ENCODE measurements around the gene CD81.

CD81 gene

DNA sequence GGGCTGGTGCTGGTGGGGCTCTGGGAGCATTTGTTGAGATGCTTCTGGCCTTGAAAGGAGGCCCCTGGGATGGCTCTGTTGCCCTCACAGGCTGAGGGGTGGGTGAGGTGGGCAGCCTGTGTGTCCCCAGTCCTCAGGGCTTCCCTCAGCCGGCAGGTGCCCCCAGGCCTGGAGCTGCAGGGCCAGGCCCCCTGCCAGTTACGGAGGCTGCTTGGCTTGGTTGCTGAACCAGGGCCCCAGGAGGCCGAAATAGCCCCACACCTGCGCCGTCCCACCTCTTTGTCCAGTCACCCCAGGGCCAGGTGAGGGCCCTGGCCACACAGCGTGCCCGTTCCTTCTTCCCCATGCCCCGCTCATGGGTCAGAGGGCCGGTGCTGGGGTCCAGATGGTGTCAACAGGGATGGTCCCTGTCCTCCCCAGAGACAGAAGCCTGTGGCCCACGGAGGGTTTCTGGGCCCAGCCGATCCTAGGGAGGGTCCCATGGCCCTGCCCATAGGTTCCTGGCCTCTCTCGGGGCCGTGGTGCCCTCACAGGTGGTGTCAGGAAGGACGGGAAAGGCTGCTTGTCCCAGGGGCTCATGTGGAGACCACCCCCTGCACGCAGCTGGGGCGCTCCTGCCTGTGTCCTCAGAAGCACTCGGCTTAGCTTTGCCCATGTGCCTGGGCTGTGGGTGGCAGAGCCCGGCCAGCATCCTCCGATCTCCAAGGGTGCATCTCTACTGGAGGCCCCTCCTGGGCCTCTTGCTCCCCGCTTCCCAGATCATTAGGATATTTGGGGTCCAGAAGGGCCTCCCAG, 14.3 kb downstream of the CD81 start:
- DNase-seq: no peak

DNA sequence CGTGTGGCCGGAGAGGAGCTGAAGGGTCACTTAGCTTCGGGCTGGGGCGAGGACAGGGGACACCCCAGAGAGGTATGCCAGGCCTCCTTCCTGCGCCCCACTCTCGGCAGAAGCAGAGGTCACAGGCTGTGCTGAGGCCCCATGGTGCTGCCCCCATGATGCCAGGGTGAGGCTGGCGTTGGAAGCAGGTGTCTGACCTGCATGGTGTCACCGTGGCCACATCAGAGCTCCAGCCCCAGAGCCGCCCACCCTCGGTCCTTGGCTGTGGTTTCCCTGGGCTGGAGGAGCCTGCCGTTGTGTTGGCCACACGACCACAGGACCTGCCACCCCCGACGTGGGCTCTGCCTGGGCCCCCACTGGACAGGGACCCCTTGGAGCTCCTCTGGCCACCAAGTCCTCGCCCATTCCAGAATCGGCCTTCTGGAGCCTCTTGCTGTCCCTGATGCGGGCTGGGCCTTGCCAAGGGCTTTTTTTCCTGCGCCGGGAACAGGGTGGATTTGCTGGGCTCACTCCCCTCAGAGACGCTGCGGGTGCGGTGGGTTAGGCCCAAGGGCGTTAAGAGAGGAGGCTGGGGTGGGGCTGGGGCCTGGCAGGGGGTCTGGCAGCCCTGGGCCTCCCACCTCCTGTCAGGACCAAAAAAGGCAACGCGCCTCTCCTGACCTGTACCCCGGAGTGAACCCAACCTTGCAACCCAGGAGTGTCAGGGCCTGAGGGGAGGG, 15.3 kb downstream of the CD81 start:
- DNase-seq: no peak

DNA sequence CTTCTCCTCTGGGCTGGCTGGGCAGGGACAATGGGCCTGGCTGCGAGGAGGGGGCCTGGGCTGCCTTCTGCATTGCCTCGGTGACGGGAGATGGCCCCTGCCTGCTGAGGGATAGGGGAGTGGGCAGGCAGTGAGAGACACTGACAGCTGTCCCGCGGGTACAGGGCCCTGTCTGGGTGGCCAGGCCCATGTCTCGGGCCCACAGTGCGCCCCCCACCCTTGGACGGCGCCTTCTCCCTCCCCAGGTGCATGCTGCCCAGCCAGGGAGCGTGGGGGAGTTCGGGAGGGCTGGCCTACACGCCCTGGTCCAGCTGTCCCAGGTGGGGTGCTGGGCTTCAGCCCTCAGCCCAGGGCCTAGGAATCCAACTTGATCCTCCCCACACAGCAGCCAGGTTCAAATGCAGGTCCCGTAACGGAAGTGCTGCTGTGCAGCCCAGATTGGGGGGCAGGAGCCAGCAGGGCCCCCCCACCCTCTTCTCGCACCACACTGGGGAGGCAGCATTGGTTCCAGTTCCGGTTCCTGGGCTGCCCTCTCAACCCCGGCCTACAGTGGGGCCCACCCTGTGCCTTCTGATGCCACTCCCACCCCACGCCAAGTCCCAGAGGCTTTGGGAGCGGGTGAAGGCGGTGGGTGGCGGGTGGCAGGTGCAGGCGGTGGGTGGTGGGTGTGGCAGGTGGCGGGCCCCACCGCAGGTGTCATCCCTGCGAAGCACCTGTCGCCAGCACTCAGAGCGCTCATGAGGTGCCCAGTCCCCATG, 16.2 kb downstream of the CD81 start:
- DNase-seq: no peak

DNA sequence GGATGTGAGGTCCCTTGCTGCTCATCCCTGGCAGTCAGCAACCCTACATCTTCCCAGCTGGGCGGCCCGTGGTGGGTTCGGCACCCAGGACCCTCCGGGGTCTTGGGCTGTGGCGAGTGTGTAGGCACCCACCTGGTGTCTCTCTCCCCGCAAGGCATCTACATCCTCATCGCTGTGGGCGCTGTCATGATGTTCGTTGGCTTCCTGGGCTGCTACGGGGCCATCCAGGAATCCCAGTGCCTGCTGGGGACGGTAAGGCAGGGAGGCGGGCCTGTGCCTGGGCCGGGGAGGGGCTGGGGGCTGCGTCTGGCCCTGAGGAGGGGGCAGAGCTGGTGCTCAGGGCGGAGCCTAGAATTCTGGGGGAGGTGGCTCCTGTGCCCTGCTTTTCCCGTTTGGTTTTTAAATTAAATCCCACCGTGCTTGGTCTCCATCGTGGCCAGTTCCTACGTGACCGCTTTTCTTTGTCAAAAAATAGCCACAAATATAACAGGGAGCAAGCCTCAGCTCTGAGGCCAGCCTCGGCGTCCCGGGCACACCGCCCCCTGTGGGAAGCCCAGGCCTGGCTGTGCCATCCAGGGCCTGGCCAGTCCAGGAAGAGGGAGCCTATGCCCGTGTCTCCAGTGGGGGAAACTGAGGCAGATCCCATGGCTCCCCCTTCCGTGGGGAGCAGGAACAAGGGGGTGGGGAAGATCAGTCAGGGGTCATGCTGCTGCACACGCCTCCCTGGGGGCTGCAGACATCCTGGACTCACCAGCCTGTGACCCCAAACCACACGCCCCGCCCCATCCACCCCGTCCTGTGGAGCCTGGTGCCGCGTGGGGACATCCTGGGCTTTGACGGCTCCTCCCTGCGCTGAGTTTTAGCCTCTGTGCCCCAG, 17.1 kb downstream of the CD81 start:
- no peak for DNase-seq

DNA sequence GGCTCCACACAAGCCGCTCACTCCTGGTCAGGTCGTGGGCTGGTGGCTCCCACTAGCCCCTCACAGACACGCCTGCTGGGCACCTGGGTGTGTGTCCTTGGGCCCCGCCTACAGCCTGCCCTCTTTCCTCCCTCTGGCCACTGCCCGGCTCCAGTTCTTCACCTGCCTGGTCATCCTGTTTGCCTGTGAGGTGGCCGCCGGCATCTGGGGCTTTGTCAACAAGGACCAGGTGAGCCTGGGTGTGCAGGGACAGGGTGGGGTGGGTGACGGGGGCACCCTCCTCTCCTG, 17.7 kb downstream of the CD81 start:
- no peak for DNase-seq

DNA sequence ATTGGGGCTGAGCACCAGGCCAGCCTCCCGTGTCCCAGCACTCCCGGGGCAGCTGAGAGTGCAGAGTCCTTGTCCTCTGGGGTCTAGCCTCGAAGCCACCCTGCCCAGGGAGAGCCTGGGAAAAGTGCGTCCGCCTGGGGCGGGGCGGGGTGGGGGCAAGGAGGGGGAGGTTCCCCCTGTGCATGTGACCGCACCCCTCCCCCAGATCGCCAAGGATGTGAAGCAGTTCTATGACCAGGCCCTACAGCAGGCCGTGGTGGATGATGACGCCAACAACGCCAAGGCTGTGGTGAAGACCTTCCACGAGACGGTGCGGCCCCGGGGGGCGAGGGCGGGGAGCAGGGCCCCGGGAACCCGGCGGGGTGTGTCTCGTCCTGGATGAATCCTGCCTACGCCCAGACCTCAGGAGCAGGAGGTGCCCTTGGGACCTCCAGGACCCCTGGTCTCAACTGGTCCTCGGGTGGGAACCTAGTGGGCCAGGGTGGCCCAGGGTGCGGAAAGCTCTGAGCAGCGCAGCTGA, 18.2 kb downstream of the CD81 start:
- no peak for DNase-seq

DNA sequence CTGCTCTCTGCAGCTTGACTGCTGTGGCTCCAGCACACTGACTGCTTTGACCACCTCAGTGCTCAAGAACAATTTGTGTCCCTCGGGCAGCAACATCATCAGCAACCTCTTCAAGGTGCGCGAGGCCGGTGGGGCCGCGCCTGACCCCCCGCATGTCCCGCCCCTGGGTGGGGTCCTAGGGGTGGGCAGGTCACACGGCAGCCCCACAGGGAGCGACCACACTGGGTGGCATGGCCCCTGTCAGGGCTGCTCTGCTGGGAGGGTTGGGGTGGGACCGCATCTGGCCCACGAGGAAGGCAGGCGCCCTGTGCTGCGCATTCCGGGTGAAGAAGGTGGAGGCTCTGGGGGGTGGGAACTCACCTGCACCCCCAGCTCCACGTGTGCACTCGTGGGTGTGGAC, 18.7 kb downstream of the CD81 start:
- DNase-seq: no peak

DNA sequence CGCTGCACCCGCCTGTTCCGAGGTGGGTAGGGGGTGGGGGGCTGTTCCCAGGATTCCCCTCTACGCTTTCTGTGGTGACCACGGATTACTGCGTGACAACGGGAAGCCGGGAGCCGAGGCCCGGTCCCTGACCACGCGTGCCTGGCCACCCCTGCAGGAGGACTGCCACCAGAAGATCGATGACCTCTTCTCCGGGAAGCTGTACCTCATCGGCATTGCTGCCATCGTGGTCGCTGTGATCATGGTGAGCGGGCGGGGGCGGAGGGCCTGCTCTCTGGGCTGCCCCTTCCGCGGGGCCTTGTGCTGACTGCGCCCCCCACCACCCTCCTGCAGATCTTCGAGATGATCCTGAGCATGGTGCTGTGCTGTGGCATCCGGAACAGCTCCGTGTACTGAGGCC, 19.4 kb downstream of the CD81 start:
- DNase-seq: no peak

- DNase-seq: no peak
Measured at GRCh38 chr11:2397005-2397404, 19.9 kb downstream of the CD81 start.

DNA sequence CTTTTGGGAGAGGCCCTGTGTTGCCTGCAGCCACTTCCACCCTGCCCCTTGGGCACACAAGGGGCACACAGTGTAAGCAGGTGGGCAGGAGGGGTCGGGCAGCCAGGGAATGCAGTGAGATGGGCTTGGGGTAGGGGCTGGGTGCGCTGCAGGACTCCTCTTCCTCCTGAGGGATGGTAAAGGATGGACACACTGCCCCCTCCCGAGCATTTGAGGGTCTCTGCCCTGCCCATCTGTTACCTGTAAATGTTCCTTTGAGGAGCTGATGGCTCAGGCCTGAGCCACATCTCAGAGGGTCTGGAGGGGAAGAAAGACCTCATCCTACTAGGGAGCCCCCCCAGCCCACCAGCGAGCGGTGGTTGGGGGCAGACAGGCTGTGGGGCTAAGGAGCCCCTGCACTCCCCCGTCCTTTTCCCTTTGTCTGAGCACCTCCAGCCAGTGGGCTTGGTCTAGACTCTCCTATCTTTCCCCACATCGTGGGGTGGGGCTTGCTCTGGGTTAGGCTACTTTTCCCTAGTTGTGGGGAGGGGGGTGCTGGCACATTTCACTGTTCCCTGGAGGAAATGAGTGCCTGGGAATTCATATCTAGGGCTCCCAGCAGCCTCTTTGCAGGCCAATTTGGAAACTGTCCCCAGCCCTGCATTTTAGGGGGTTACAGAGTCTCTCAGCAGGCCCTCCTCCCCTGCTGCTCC, 21.7 kb downstream of the CD81 start:
- DNase-seq: no peak

- DNase-seq: peak; percentile 76
Measured at GRCh38 chr11:2399488-2400068, 22.5 kb downstream of the CD81 start.

GRCh38 chr11:2400069-2400761, 23.1 kb downstream of the CD81 start, which contains the start of gene TSSC4:
TSS of gene TSSC4 (plus strand) at chr11:2400750. CDS start at chr11:2402634, 1,884 bp downstream.
- peak; percentile 100 for DNase-seq

DNA sequence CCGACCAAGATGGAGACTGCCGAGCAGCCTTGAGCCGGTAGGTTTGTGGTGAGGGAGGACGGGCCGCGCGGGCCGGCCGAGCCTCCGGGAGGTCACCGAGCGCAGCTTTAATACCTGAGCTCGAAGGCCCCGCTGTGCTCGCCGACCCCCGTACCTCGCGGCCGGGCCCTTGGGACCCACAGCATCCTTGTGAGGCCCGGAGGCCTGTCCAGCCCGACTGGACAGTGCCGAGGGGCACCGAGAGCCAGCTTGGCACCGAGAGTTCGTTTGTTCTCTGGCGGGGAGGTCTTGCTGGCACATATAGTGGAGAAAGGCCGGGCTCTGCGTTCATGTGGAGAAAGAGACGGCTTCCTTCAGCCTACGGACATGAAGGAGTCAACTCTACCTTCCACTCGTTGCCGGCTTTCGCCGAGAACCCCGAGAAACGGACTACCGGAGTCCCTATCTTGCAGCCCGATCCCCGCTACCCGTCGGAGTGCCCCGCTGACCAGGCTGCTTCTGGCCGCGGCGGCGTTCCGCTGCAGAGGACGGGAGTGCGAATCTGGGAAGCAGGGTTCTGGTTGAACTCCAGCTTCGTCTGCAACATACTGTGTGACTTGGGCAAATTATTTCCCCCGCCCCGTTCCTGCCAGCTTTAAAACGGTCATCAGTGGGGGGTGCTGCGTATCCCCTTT, 23.8 kb downstream of the CD81 start:
- no peak for DNase-seq

GRCh38 chr11:2401436-2401984, 24.4 kb downstream of the CD81 start:
- DNase-seq: no peak

DNA sequence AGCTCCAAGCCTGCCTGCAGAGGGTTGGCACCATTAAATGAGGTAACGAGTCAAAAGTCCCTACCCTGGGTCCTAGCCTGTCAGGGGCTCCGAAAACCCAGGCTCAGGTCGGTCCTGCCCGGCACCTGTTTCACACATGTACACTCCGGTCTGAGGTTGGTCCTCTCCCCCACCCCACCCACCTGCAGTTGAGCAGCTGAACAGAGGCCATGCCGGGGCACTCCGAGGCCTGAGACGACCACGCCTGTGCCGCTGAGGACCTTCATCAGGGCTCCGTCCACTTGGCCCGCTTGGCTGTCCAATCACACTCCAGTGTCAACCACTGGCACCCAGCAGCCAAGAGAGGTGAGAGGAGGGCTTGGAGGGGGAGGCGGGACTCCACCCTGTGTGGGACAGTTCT, 25.0 kb downstream of the CD81 start:
- DNase-seq: no peak

DNA sequence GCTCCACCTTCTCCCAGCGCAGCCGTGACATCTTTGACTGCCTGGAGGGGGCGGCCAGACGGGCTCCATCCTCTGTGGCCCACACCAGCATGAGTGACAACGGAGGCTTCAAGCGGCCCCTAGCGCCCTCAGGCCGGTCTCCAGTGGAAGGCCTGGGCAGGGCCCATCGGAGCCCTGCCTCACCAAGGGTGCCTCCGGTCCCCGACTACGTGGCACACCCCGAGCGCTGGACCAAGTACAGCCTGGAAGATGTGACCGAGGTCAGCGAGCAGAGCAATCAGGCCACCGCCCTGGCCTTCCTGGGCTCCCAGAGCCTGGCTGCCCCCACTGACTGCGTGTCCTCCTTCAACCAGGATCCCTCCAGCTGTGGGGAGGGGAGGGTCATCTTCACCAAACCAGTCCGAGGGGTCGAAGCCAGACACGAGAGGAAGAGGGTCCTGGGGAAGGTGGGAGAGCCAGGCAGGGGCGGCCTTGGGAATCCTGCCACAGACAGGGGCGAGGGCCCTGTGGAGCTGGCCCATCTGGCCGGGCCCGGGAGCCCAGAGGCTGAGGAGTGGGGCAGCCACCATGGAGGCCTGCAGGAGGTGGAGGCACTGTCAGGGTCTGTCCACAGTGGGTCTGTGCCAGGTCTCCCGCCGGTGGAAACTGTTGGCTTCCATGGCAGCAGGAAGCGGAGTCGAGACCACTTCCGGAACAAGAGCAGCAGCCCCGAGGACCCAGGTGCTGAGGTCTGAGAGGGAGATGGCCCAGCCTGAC, 26.0 kb downstream of the CD81 start:
- DNase-seq: no peak

DNA sequence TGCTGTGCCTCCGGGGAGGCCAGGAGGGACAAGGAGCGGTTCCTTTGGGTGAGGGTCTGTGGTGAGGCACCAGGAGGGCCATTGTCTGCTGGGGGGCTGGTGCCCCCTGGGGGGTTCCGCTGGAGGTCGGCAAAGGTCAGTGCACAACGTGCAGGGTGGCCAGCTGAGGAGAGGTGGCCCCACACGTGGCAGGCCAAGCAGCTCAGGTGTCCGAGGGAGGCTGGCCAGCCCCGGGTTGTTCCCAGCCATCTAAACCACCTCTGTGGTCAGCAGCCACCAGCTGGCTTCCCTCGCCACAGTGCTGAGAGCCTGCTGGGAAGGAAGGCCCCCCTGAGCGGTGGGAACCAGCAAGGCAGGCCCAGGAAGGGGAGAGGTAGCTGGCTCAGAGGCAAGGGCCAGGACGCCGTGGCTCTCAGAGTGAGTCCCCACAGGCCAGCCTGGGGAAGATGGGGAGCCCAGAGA, 27.7 kb downstream of the CD81 start:
- no peak for DNase-seq

- DNase-seq: no peak
Measured at GRCh38 chr11:2406451-2406850, 29.3 kb downstream of the CD81 start.

DNA sequence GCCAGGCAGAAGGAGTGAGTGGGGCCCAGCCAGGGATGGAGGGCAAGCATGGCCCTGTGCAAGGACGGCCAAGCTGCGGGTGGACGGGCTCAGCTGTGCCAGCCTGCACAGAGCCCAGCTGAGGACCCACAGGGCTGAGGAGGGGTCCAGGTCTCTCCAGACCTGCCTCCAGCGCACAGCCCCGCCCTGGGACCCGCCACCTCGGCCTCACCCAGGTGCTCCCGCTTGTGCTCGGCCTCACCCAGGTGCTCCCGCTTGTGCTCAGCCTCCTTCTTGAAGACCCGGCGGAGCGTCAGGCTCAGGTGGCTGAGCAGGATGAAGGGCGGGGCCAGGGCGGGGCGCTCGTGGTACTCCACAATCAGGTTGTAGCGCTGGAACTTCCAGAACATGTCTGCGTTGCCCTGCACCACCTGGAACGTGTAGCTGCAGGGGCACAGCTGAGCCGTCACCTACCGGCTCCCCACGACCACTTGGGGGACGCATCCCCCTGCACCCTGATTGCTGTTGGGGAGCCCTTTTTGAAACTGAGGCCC, 29.8 kb downstream of the CD81 start:
- DNase-seq: no peak
